Sigmoid colon (tissue), 4 donors: ENCODE measurements around the gene PPP4R2.

ENCODE experiments used
- EP300 ChIP-seq, 4 donors: sonication (generic); formaldehyde crosslinking; IDR thresholded peaks; one replicate each; pipeline ENCODE4 v1.6.1; 2017; ENCODE audit warnings: antibody characterized with exemption in 4 of 4
- POLR2A ChIP-seq, 2 donors: fragments of 450-650 bp; IDR thresholded peaks; one replicate each; pipeline ENCODE4 v1.6.1; 2016; ENCODE audit warnings: antibody characterized with exemption in 2 of 2, mild to moderate bottlenecking in 2 of 2, moderate library complexity in 2 of 2
- POLR2AphosphoS5 ChIP-seq, 4 donors: sonication (generic); formaldehyde crosslinking; IDR thresholded peaks; one replicate each; pipeline ENCODE4 v1.6.1; 2017; ENCODE audit warnings: antibody characterized with exemption in 4 of 4
- TF ChIP-seq, protein P1 (sequence below), 4 experiments: fragments of 450-650 bp in 3 of 4; fragments of 200-600 bp in 1 of 4; IDR thresholded peaks; one replicate each; pipeline ENCODE4 v1.5.1; 2016 to 2019; ENCODE audit warnings: antibody characterized with exemption in 4 of 4, mild to moderate bottlenecking in 3 of 4, moderate library complexity in 2 of 4

DNA sequence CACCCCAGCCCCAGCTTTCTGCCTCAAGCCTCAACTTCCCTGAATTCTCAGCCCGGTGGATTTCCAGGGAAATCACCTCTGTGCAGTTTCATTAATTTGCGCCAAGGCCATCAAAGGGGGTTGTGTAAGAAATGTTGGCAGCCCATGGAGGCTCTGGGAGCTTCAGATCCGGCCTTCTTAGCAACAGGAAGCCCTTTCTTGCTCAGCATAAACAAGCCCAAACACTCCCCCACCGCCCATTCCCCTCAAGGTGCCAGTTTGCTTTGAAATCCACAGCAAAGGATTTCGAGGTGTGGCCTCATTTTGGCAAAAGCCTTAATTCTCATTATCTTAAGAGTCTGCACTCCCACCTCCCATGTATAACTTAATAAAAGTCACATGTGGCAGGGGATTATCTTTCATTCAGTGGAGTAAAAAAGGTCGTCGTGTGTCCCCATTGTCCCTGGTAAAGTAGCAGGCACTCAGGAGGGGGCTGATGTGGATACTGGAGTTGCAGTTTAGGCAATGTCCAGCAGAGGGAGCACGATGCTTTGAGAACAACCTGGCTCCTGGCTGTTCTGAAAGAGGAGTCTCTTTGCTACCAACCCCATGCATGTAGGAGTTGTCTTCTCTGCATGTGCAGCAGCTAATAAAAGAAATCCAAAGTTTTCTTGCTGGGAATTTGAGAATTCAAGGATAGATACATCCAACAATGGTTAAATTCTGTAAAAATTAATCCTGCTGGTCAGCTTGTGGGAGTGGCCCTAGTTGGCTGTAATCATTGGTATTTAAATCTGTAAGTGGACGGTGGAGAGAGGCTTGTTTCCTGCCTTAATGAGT, 104.3 kb downstream of the PPP4R2 start:
- TF ChIP-seq, protein P1, sequence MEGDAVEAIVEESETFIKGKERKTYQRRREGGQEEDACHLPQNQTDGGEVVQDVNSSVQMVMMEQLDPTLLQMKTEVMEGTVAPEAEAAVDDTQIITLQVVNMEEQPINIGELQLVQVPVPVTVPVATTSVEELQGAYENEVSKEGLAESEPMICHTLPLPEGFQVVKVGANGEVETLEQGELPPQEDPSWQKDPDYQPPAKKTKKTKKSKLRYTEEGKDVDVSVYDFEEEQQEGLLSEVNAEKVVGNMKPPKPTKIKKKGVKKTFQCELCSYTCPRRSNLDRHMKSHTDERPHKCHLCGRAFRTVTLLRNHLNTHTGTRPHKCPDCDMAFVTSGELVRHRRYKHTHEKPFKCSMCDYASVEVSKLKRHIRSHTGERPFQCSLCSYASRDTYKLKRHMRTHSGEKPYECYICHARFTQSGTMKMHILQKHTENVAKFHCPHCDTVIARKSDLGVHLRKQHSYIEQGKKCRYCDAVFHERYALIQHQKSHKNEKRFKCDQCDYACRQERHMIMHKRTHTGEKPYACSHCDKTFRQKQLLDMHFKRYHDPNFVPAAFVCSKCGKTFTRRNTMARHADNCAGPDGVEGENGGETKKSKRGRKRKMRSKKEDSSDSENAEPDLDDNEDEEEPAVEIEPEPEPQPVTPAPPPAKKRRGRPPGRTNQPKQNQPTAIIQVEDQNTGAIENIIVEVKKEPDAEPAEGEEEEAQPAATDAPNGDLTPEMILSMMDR (IDR thresholded peaks at IDR 0.05) = peak; percentile 90 to 95 (median 92)
- peak in 1 of 4 donors; percentile 15 for TF ChIP-seq POLR2AphosphoS5 (IDR thresholded peaks at IDR 0.05)
- TF ChIP-seq POLR2A (IDR thresholded peaks at IDR 0.05) = no peak
- TF ChIP-seq EP300 (IDR thresholded peaks at IDR 0.05) = no peak
